Astrocyte of the cerebellum (primary cell): ENCODE data around the gene NEMP2.

Experiments used
- DNase-seq: peaks from one replicate; pipeline ENCODE4 v3.0.0-alpha.2; 2011; ENCODE audit warnings: low read depth
- H3K4me3 ChIP-seq: 2 replicates; pipeline ENCODE4 v1.5.1; 2011; ENCODE audit warnings: mild to moderate bottlenecking, low read depth, low read length, moderate library complexity
- in situ Hi-C: cut with HindIII; loops from 2 replicates; pipeline ENCODE4 v1.10.0; 2017; ENCODE audit warnings: low sequenced_read_pairs
- TF ChIP-seq, protein P1 (sequence below): IDR thresholded peaks from 2 replicates; pipeline ENCODE4 v1.5.1; 2012; ENCODE audit warnings: low read length, low read depth, moderate library complexity, mild to moderate bottlenecking; ENCODE audit errors: missing control alignments

NEMP2 gene

DNA sequence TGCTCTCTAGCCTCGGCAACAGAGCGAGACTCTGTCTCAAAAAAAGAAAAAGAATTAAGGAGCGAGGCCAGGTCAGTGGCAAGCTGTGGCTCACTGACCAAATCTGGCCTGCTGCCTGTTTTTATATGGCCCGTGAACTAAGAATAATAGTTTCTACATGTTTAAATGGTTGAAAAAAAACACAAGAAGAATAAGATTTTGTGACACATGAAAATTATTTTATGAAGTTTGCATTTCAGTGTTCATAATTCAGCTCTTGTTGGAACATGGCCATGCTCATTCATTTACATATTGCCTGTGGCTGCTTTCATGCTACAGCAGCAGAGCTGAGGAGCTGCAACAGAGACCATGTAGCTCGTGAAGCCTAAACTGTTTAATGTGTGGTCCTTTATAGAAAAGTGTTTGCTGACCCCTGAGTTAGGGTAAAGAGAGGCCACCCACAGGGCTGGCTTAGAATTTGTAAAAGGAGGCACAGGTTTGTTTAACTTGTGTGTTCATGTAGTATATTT is 66.9 kb downstream of the NEMP2 start:
- TF ChIP-seq, protein P1, sequence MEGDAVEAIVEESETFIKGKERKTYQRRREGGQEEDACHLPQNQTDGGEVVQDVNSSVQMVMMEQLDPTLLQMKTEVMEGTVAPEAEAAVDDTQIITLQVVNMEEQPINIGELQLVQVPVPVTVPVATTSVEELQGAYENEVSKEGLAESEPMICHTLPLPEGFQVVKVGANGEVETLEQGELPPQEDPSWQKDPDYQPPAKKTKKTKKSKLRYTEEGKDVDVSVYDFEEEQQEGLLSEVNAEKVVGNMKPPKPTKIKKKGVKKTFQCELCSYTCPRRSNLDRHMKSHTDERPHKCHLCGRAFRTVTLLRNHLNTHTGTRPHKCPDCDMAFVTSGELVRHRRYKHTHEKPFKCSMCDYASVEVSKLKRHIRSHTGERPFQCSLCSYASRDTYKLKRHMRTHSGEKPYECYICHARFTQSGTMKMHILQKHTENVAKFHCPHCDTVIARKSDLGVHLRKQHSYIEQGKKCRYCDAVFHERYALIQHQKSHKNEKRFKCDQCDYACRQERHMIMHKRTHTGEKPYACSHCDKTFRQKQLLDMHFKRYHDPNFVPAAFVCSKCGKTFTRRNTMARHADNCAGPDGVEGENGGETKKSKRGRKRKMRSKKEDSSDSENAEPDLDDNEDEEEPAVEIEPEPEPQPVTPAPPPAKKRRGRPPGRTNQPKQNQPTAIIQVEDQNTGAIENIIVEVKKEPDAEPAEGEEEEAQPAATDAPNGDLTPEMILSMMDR: no peak
- in situ Hi-C loops: no loop called here
- peak; percentile 51 for DNase-seq
- no peak overlapping the region for H3K4me3 ChIP-seq

DNA sequence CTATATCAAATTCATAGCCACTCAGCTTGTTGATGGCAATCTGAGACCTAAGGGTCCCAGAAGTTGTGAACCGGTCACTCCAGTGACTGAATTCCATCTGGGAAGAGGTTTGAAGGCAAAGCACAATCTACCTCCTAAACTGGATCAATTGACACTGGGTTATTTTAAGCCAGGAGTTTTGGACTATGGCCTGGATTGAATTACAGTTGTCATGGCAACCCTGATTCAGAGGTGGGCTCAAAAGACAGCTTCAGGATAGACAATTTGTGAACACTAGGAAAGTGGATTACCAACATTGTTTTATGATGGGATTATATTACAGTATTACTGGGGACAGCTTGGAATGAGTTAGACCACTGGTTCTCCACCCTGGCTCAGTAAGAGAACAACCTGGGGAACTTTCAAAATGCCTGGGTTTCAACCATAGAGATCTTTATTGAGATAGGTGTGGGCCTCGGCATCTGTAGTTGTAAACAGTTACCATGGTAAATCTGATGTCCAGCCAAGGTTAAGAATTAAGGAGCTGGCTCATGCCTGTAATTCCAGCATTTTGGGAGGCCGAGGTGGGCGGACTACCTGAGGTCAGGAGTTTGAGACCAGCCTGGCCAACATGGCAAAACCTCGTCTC is 67.6 kb downstream of the NEMP2 start:
- in situ Hi-C loops: no loop called here
- TF ChIP-seq, protein P1: no peak
- no peak overlapping the region for H3K4me3 ChIP-seq
- no peak for DNase-seq

DNA sequence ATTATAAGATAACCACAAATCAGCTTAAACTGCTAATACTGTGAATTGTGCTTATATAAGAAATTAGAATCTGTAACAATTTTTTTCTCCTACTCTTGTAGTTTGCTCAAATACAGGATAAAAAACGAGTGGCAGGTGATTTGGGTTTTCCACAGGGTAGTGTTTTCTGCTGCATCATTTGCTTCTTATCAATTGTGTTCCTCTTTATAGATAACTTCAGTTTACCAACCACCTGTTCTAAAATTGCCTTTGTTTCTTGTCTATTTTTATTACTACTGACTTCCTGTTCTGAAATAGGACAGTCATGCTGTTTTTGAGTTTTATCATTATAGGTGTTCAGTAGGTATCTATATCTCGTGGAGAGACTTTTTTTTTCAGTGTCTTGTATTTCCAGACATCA is 69.5 kb downstream of the NEMP2 start:
- in situ Hi-C loops: no loop called here
- no peak for DNase-seq
- H3K4me3 ChIP-seq: no peak overlapping the region
- TF ChIP-seq, protein P1: no peak

DNA sequence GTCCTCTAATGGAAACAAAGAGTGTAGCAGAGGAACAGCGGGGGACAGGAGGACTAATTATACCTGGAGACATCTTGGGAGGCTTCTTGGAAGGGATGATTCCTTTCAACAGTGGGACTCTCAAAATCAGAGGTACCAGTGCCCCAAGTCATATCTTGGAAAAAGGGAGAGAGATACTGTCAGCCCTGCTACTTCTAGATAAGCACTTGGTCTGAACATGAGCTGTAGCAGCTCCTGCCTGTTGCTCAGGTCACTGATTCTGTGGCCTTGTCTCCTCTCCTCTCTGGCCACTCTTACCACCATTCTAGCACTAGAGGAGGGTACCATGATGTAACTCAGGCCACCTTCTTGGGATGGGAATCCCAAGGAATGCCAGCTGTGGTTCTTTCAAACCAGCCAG is 71.9 kb downstream of the NEMP2 start:
- no peak overlapping the region for H3K4me3 ChIP-seq
- in situ Hi-C loops: no loop called here
- DNase-seq: no peak
- TF ChIP-seq, protein P1: no peak

DNA sequence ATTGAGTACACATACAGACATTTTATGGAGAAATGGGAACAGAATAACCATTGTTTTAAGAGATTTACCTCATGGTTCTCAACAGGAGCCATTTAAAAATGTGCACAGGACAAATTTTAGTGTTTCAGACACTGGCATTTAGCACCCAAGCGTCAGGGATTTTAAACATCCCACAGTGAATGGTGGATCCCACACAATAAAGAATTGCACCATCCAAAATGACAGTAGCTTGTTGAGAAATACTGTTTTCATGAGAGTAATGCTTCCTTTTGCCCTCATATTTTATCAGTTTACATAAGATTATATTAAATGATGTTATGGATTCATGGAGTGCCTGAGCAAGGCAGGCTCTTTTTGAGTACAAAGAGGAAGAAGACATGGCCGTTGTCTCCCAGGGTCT is 72.3 kb downstream of the NEMP2 start:
- TF ChIP-seq, protein P1: no peak
- H3K4me3 ChIP-seq: no peak overlapping the region
- in situ Hi-C loops: no loop called here
- no peak for DNase-seq

DNA sequence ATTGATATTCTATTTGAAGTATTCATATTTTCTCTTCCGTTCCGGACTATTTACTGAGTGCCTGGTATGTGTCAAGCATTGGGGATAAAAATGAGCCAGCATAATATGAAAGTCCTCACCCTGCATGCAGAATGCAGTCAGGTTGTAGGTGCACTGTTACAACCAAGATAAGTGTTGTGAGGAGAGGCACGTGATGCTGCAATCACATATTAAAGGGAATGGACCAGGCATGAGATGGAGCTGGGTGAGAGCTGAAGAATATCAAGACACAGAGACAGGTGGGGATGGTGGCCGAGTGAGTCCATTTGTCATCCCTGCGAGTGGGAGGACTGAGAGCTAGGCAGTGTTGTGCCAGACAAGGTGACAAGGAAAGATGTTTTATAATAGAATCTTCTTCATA is 74.0 kb downstream of the NEMP2 start:
- in situ Hi-C loops: no loop called here

More for the DNA sequence above, 74.0 kb downstream of the NEMP2 start:
- H3K4me3 ChIP-seq: no peak overlapping the region
- no peak for DNase-seq
- TF ChIP-seq, protein P1: no peak
